ENCODE measurements around the gene ERGIC3. TPM values are rescaled to one million over a fixed set of nuclear protein-coding genes. Genes with fewer than 3 reads are reported as not detected.
"Not testable (repeated sequence)": the region's sequence is repeated elsewhere in the genome, so short reads cannot be mapped to it uniquely, and the experiment has no call there.

The ERGIC3 gene
- polyA plus RNA-seq, 1 donor: 271 TPM

- H3K27me3 ChIP-seq (ENCODE audit: control insufficient read depth, insufficient read depth, low read length): no peaks in the 10 kb centered on the region
- H3K36me3 ChIP-seq (ENCODE audit: control insufficient read depth, insufficient read depth, low read length): peaks cover 22% of the 10 kb centered on the region
- no peak overlapping the region for H3K27ac ChIP-seq (ENCODE audit: low read length)
- DNase-seq: no peak
- peaks cover 6% of the 10 kb centered on the region for H3K4me1 ChIP-seq (ENCODE audit: control insufficient read depth, insufficient read depth, low read length)
- H3K9me3 ChIP-seq (ENCODE audit: control insufficient read depth, low read depth, low read length): peaks cover 3% of the 10 kb centered on the region
- WGBS (ENCODE audit: insufficient coverage, low lambda C conversion rate): no CpG with 5 or more reads among the region's 1 CpG
- H3K4me3 ChIP-seq (ENCODE audit: low read length): no peak overlapping the region
These were observed 1.1 kb downstream of the ERGIC3 start for GRCh38 chr20:35542990-35543389.

GRCh38 chr20:35544436-35544835 lies 2.6 kb downstream of the ERGIC3 start:
- Histone ChIP-seq H3K4me1 (ENCODE audit: control insufficient read depth, insufficient read depth, low read length) (peaks cover 6% of the 10 kb centered on the region), H3K27me3 (ENCODE audit: control insufficient read depth, insufficient read depth, low read length) (no peaks in the 10 kb centered on the region), H3K27ac (ENCODE audit: low read length) (no peak overlapping the region), H3K9me3 (ENCODE audit: control insufficient read depth, low read depth, low read length) (peaks cover 3% of the 10 kb centered on the region), H3K4me3 (ENCODE audit: low read length) (no peak overlapping the region), H3K36me3 (ENCODE audit: control insufficient read depth, insufficient read depth, low read length) (peaks cover 36% of the 10 kb centered on the region)
- WGBS (ENCODE audit: insufficient coverage, low lambda C conversion rate): no CpG with 5 or more reads among the region's 16 CpGs
- no peak for DNase-seq

GRCh38 chr20:35544941-35545340 lies 3.1 kb downstream of the ERGIC3 start:
- H3K9me3 ChIP-seq (ENCODE audit: control insufficient read depth, low read depth, low read length); H3K27ac ChIP-seq (ENCODE audit: low read length); H3K4me1 ChIP-seq (ENCODE audit: control insufficient read depth, insufficient read depth, low read length); H3K27me3 ChIP-seq (ENCODE audit: control insufficient read depth, insufficient read depth, low read length); H3K4me3 ChIP-seq (ENCODE audit: low read length); DNase-seq: not testable (repeated sequence)
- H3K36me3 ChIP-seq (ENCODE audit: control insufficient read depth, insufficient read depth, low read length): peaks cover 38% of the 10 kb centered on the region
- no CpG with 5 or more reads among the region's 7 CpGs for WGBS (ENCODE audit: insufficient coverage, low lambda C conversion rate)

- no peak for DNase-seq
- Histone ChIP-seq H3K27ac (ENCODE audit: low read length) (no peak overlapping the region), H3K36me3 (ENCODE audit: control insufficient read depth, insufficient read depth, low read length) (peaks cover 46% of the 10 kb centered on the region), H3K27me3 (ENCODE audit: control insufficient read depth, insufficient read depth, low read length) (no peaks in the 10 kb centered on the region), H3K4me3 (ENCODE audit: low read length) (no peak overlapping the region), H3K4me1 (ENCODE audit: control insufficient read depth, insufficient read depth, low read length) (peaks cover 6% of the 10 kb centered on the region), H3K9me3 (ENCODE audit: control insufficient read depth, low read depth, low read length) (peaks cover 3% of the 10 kb centered on the region)
- WGBS (ENCODE audit: insufficient coverage, low lambda C conversion rate): 88% methylated on average over 1 of the region's 1 CpG
These were observed 4.2 kb downstream of the ERGIC3 start for GRCh38 chr20:35546127-35546526.

GRCh38 chr20:35547329-35547728 lies 5.5 kb downstream of the ERGIC3 start:
- no peak for DNase-seq
- Histone ChIP-seq H3K9me3 (ENCODE audit: control insufficient read depth, low read depth, low read length) (no peaks in the 10 kb centered on the region), H3K4me1 (ENCODE audit: control insufficient read depth, insufficient read depth, low read length) (peaks cover 5% of the 10 kb centered on the region), H3K4me3 (ENCODE audit: low read length) (no peak overlapping the region), H3K27me3 (ENCODE audit: control insufficient read depth, insufficient read depth, low read length) (no peaks in the 10 kb centered on the region), H3K36me3 (ENCODE audit: control insufficient read depth, insufficient read depth, low read length) (peaks cover 58% of the 10 kb centered on the region), H3K27ac (ENCODE audit: low read length) (no peak overlapping the region)
- no CpG with 5 or more reads among the region's 9 CpGs for WGBS (ENCODE audit: insufficient coverage, low lambda C conversion rate)

GRCh38 chr20:35551503-35551902 lies 9.6 kb downstream of the ERGIC3 start:
- Histone ChIP-seq H3K36me3 (ENCODE audit: control insufficient read depth, insufficient read depth, low read length) (peaks cover 87% of the 10 kb centered on the region), H3K4me1 (ENCODE audit: control insufficient read depth, insufficient read depth, low read length) (no peaks in the 10 kb centered on the region), H3K9me3 (ENCODE audit: control insufficient read depth, low read depth, low read length) (no peaks in the 10 kb centered on the region), H3K4me3 (ENCODE audit: low read length) (no peak overlapping the region), H3K27ac (ENCODE audit: low read length) (no peak overlapping the region), H3K27me3 (ENCODE audit: control insufficient read depth, insufficient read depth, low read length) (no peaks in the 10 kb centered on the region)
- 29% methylated on average over 1 of the region's 4 CpGs for WGBS (ENCODE audit: insufficient coverage, low lambda C conversion rate)
- no peak for DNase-seq

- WGBS (ENCODE audit: insufficient coverage, low lambda C conversion rate): no CpG with 5 or more reads among the region's 3 CpGs
- Histone ChIP-seq H3K27me3 (ENCODE audit: control insufficient read depth, insufficient read depth, low read length) (no peaks in the 10 kb centered on the region), H3K36me3 (ENCODE audit: control insufficient read depth, insufficient read depth, low read length) (peaks cover 88% of the 10 kb centered on the region), H3K4me1 (ENCODE audit: control insufficient read depth, insufficient read depth, low read length) (no peaks in the 10 kb centered on the region), H3K27ac (ENCODE audit: low read length) (no peak overlapping the region), H3K4me3 (ENCODE audit: low read length) (no peak overlapping the region), H3K9me3 (ENCODE audit: control insufficient read depth, low read depth, low read length) (no peaks in the 10 kb centered on the region)
- DNase-seq: no peak
These were observed 11.0 kb downstream of the ERGIC3 start for GRCh38 chr20:35552914-35553313.

- peaks cover 14% of the 10 kb centered on the region for H3K4me1 ChIP-seq (ENCODE audit: control insufficient read depth, insufficient read depth, low read length)
- H3K27me3 ChIP-seq (ENCODE audit: control insufficient read depth, insufficient read depth, low read length); H3K4me3 ChIP-seq (ENCODE audit: low read length); H3K27ac ChIP-seq (ENCODE audit: low read length); DNase-seq; H3K9me3 ChIP-seq (ENCODE audit: control insufficient read depth, low read depth, low read length): not testable (repeated sequence)
- WGBS (ENCODE audit: insufficient coverage, low lambda C conversion rate): no CpG with 5 or more reads among the region's 4 CpGs
- H3K36me3 ChIP-seq (ENCODE audit: control insufficient read depth, insufficient read depth, low read length): peaks cover 78% of the 10 kb centered on the region
These were observed 13.6 kb downstream of the ERGIC3 start for GRCh38 chr20:35555461-35555860.

- no peaks in the 10 kb centered on the region for H3K27me3 ChIP-seq (ENCODE audit: control insufficient read depth, insufficient read depth, low read length)
- no peak for DNase-seq
- peaks cover 73% of the 10 kb centered on the region for H3K36me3 ChIP-seq (ENCODE audit: control insufficient read depth, insufficient read depth, low read length)
- no peaks in the 10 kb centered on the region for H3K9me3 ChIP-seq (ENCODE audit: control insufficient read depth, low read depth, low read length)
- no peak overlapping the region for H3K4me3 ChIP-seq (ENCODE audit: low read length)
- H3K27ac ChIP-seq (ENCODE audit: low read length): no peak overlapping the region
- WGBS (ENCODE audit: insufficient coverage, low lambda C conversion rate): no CpG with 5 or more reads among the region's 21 CpGs
- H3K4me1 ChIP-seq (ENCODE audit: control insufficient read depth, insufficient read depth, low read length): peaks cover 14% of the 10 kb centered on the region
These were observed 14.2 kb downstream of the ERGIC3 start for GRCh38 chr20:35555951-35556645.

GRCh38 chr20:35556871-35557270 lies 15.0 kb downstream of the ERGIC3 start:
- Histone ChIP-seq H3K27ac (ENCODE audit: low read length) (no peak overlapping the region), H3K4me1 (ENCODE audit: control insufficient read depth, insufficient read depth, low read length) (peaks cover 14% of the 10 kb centered on the region), H3K27me3 (ENCODE audit: control insufficient read depth, insufficient read depth, low read length) (no peaks in the 10 kb centered on the region), H3K36me3 (ENCODE audit: control insufficient read depth, insufficient read depth, low read length) (peaks cover 66% of the 10 kb centered on the region), H3K4me3 (ENCODE audit: low read length) (no peak overlapping the region), H3K9me3 (ENCODE audit: control insufficient read depth, low read depth, low read length) (no peaks in the 10 kb centered on the region)
- WGBS (ENCODE audit: insufficient coverage, low lambda C conversion rate): no CpG with 5 or more reads among the region's 8 CpGs
- no peak for DNase-seq

- no peaks in the 10 kb centered on the region for H3K27me3 ChIP-seq (ENCODE audit: control insufficient read depth, insufficient read depth, low read length)
- H3K4me3 ChIP-seq (ENCODE audit: low read length): no peak overlapping the region
- no CpG with 5 or more reads among the region's 4 CpGs for WGBS (ENCODE audit: insufficient coverage, low lambda C conversion rate)
- DNase-seq: no peak
- H3K9me3 ChIP-seq (ENCODE audit: control insufficient read depth, low read depth, low read length): no peaks in the 10 kb centered on the region
- H3K27ac ChIP-seq (ENCODE audit: low read length): no peak overlapping the region
- H3K36me3 ChIP-seq (ENCODE audit: control insufficient read depth, insufficient read depth, low read length): peaks cover 52% of the 10 kb centered on the region
- peaks cover 14% of the 10 kb centered on the region for H3K4me1 ChIP-seq (ENCODE audit: control insufficient read depth, insufficient read depth, low read length)
These were observed 16.6 kb downstream of the ERGIC3 start for GRCh38 chr20:35558451-35558850.

All from large intestine (tissue), 3 donors.